H9 (cell line): ENCODE results near the gene FCF1. TPM values are rescaled to one million over a fixed set of nuclear protein-coding genes. Genes with fewer than 3 reads are reported as not detected.

ENCODE experiments used
- DNase-seq: peaks from one replicate; pipeline ENCODE4 v3.0.0-alpha.2; 2017
- H2AFZ ChIP-seq: one replicate; pipeline ENCODE4 v1.6.1; 2013; ENCODE audit warnings: mild to moderate bottlenecking, low read length, control low read depth, moderate library complexity
- H2AK5ac ChIP-seq: 2 replicates; pipeline ENCODE4 v1.6.1; 2013; ENCODE audit warnings: low read length, control low read depth, mixed read lengths; ENCODE audit not compliant: insufficient read length
- H2BK120ac ChIP-seq: one replicate; pipeline ENCODE4 v1.6.1; 2013; ENCODE audit warnings: low read depth, mild to moderate bottlenecking, low read length, control low read depth, inconsistent platforms; ENCODE audit not compliant: poor library complexity, severe bottlenecking
- H2BK12ac ChIP-seq: 2 replicates; pipeline ENCODE4 v1.6.1; 2013; ENCODE audit warnings: low read length, control low read depth, mixed read lengths, low read depth; ENCODE audit not compliant: insufficient read length
- H2BK15ac ChIP-seq: 2 replicates; pipeline ENCODE4 v1.6.1; 2013; ENCODE audit warnings: low read depth, low read length, control low read depth
- H2BK20ac ChIP-seq: one replicate; pipeline ENCODE4 v1.6.1; 2013; ENCODE audit warnings: low read depth, mild to moderate bottlenecking, low read length, control low read depth, inconsistent platforms; ENCODE audit not compliant: poor library complexity, severe bottlenecking
- H2BK5ac ChIP-seq: 2 replicates; pipeline ENCODE4 v1.6.1; 2013; ENCODE audit warnings: low read length, control low read depth, mixed read lengths; ENCODE audit not compliant: insufficient read length
- H3K14ac ChIP-seq: 2 replicates; pipeline ENCODE4 v1.6.1; 2013; ENCODE audit warnings: low read length, control low read depth; ENCODE audit not compliant: insufficient read depth
- H3K18ac ChIP-seq: 2 replicates; pipeline ENCODE4 v1.6.1; 2013; ENCODE audit warnings: low read depth, mild to moderate bottlenecking, mixed read lengths, low read length, control low read depth; ENCODE audit not compliant: insufficient read length
- H3K23ac ChIP-seq: 2 replicates; pipeline ENCODE4 v1.6.1; 2013; ENCODE audit warnings: low read length, control low read depth, mixed read lengths, low read depth; ENCODE audit not compliant: insufficient read length
- H3K23me2 ChIP-seq: 2 replicates; pipeline ENCODE4 v1.6.1; 2013; ENCODE audit warnings: low read depth, mild to moderate bottlenecking, mixed read lengths, low read length, control low read depth; ENCODE audit not compliant: insufficient read length, poor library complexity, severe bottlenecking
- H3K27ac ChIP-seq: 2 replicates; pipeline ENCODE4 v1.5.1; 2013; ENCODE audit warnings: low read length, control low read depth, mixed read lengths, low read depth; ENCODE audit not compliant: insufficient read length
- H3K27me3 ChIP-seq: 2 replicates; pipeline ENCODE4 v1.6.1; 2013; ENCODE audit warnings: low read length, control low read depth, inconsistent platforms; ENCODE audit not compliant: insufficient read depth
- H3K4ac ChIP-seq: 2 replicates; pipeline ENCODE4 v1.6.1; 2013; ENCODE audit warnings: low read depth, mild to moderate bottlenecking, control low read depth, inconsistent platforms, low read length, moderate library complexity
- H3K4me1 ChIP-seq: 2 replicates; pipeline ENCODE4 v1.6.1; 2013; ENCODE audit warnings: low read length, control low read depth, inconsistent platforms; ENCODE audit not compliant: insufficient read depth
- H3K4me2 ChIP-seq: 2 replicates; pipeline ENCODE4 v1.6.1; 2013; ENCODE audit warnings: low read length, control low read depth, mixed read lengths; ENCODE audit not compliant: insufficient read length, insufficient read depth
- H3K56ac ChIP-seq: 2 replicates; pipeline ENCODE4 v1.6.1; 2013; ENCODE audit warnings: low read depth, mild to moderate bottlenecking, mixed read lengths, low read length, control low read depth; ENCODE audit not compliant: insufficient read length
- H3K79me1 ChIP-seq: 2 replicates; pipeline ENCODE4 v1.6.1; 2013; ENCODE audit warnings: low read depth, mild to moderate bottlenecking, moderate library complexity, low read length, control low read depth, inconsistent platforms; ENCODE audit not compliant: insufficient read depth, poor library complexity, severe bottlenecking
- H3K79me2 ChIP-seq: 2 replicates; pipeline ENCODE4 v1.6.1; 2013; ENCODE audit warnings: low read length, control low read depth, inconsistent platforms; ENCODE audit not compliant: insufficient read depth
- H3K9ac ChIP-seq: 2 replicates; pipeline ENCODE4 v1.6.1; 2013; ENCODE audit warnings: low read length, control low read depth, mixed read lengths; ENCODE audit not compliant: insufficient read length; ENCODE audit errors: extremely low read depth
- H3K9me3 ChIP-seq: one replicate; pipeline ENCODE4 v1.6.1; 2013; ENCODE audit warnings: low read depth, low read length, inconsistent platforms; ENCODE audit not compliant: control insufficient read depth
- H3T11ph ChIP-seq: one replicate; pipeline ENCODE4 v1.6.1; 2013; ENCODE audit warnings: mild to moderate bottlenecking, low read length, control low read depth, inconsistent platforms
- H4K20me1 ChIP-seq: one replicate; pipeline ENCODE4 v1.6.1; 2013; ENCODE audit not compliant: control insufficient read depth, insufficient read length, insufficient read depth
- H4K5ac ChIP-seq: 2 replicates; pipeline ENCODE4 v1.6.1; 2013; ENCODE audit warnings: low read depth, mild to moderate bottlenecking, mixed read lengths, low read length, control low read depth; ENCODE audit not compliant: insufficient read length
- H4K8ac ChIP-seq: replicated peaks from 2 replicates; pipeline ENCODE4 v1.6.1; 2013; ENCODE audit warnings: low read length, control low read depth, mixed read lengths, low read depth; ENCODE audit not compliant: insufficient read length
- H4K91ac ChIP-seq: 2 replicates; pipeline ENCODE4 v1.6.1; 2013; ENCODE audit warnings: low read depth, mild to moderate bottlenecking, moderate library complexity, mixed read lengths, low read length, control low read depth; ENCODE audit not compliant: insufficient read length
- H3K27ac Mint-ChIP-seq, 3 experiments: 2 replicates in 2 of 3; 3 replicates in 1 of 3; pipeline ENCODE4 v1.8.0; 2020 to 2021; ENCODE audit warnings: mixed read lengths in 3 of 3, mild to moderate bottlenecking in 1 of 3, moderate library complexity in 1 of 3
- H3K27me3 Mint-ChIP-seq: 2 replicates; pipeline ENCODE4 v1.8.0; 2021; ENCODE audit warnings: low read depth, mild to moderate bottlenecking, moderate library complexity, mixed read lengths
- H3K36me3 Mint-ChIP-seq, 3 experiments: 2 replicates in 2 of 3; 3 replicates in 1 of 3; pipeline ENCODE4 v1.8.0; 2020 to 2021; ENCODE audit warnings: low read depth in 3 of 3, mixed read lengths in 3 of 3; ENCODE audit not compliant: insufficient read depth in 1 of 3
- H3K4me1 Mint-ChIP-seq, 2 experiments: 2 replicates each; pipeline ENCODE4 v1.8.0; 2020; ENCODE audit warnings: mixed read lengths in 2 of 2
- H3K4me3 Mint-ChIP-seq, 2 experiments: 2 replicates in 1 of 2; 3 replicates in 1 of 2; pipeline ENCODE4 v1.8.0; 2020 to 2021; ENCODE audit warnings: mild to moderate bottlenecking in 2 of 2, mixed read lengths in 2 of 2, moderate library complexity in 1 of 2
- H3K9me3 Mint-ChIP-seq, 2 experiments: 2 replicates in 1 of 2; 3 replicates in 1 of 2; pipeline ENCODE4 v1.8.0; 2020; ENCODE audit warnings: mild to moderate bottlenecking in 2 of 2, mixed read lengths in 2 of 2, moderate library complexity in 1 of 2
- WGBS: extraction: QIAGEN DNeasy Blood & Tissue Kit; methylation state at CpG from one replicate; pipeline ENCODE4 v1.1.7; 2013; ENCODE audit warnings: missing lambda C conversion rate, low lambda C conversion rate, mixed read lengths; ENCODE audit not compliant: insufficient read length; ENCODE audit errors: extremely low coverage; 5-methylcytosine and 5-hydroxymethylcytosine counted together
- total RNA-seq: library from RNA; stranded (reverse); gene quantifications from 2 replicates; pipeline ENCODE4 v1.2.1, GENCODE V29; 2021
- TF ChIP-seq, protein P1 (sequence below): fragments of 200-600 bp; sonication (generic); conservative IDR thresholded peaks from 3 replicates; pipeline ENCODE4 v1.8.0; 2021; ENCODE audit warnings: antibody characterized with exemption, mild to moderate bottlenecking

FCF1 gene
- total RNA-seq, 1 experiment from 2014 or later: 87.7 TPM

DNA sequence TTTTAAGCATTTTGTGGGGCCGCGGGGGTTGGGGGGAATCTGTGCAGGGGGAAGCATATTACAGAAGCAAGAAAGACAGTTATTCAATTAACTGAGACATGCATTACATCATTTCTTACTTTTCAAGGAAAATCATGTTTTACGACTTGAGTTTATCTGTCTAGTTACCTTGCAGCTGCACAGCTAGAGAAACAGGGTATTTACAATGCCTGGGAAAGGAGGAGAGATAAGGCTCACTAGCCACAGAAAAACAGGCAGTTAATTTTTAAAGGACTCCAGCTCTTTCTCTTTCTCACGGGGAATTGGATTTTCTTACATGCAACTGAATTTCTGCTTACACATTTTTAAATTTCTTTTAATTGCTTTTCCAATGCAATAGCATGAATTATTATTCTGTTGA, 22.2 kb downstream of the FCF1 start:
- Histone ChIP-seq H4K8ac (no peak overlapping the region), H2AK5ac (no peak overlapping the region), H3K27me3 (no peaks in the 10 kb centered on the region), H3K4me2 (no peak overlapping the region), H4K20me1 (no peaks in the 10 kb centered on the region), H3K23me2 (no peaks in the 10 kb centered on the region), H3K4me1 (no peaks in the 10 kb centered on the region), H4K91ac (no peak overlapping the region), H2BK15ac (no peak overlapping the region), H2BK20ac (no peak overlapping the region), H2BK120ac (no peak overlapping the region), H3K9ac (no peak overlapping the region), H3K4ac (no peak overlapping the region), H3K79me2 (no peaks in the 10 kb centered on the region), H3K14ac (no peak overlapping the region), H2AFZ (no peak overlapping the region), H3T11ph (no peak overlapping the region), H2BK5ac (no peak overlapping the region), H3K56ac (no peak overlapping the region), H3K27ac (no peak overlapping the region), H3K18ac (no peak overlapping the region), H3K79me1 (no peaks in the 10 kb centered on the region), H3K23ac (no peak overlapping the region), H4K5ac (no peak overlapping the region), H2BK12ac (no peak overlapping the region), H3K9me3 (no peaks in the 10 kb centered on the region)
- Mint-ChIP-seq H3K27me3 (no peaks in the 10 kb centered on the region), H3K27ac (no peak overlapping the region), H3K4me1 (no peaks in the 10 kb centered on the region), H3K4me3 (no peak overlapping the region), H3K9me3 (no peaks in the 10 kb centered on the region), H3K36me3 (peaks cover 8 to 47% (median 43%) of the 10 kb centered on the region in 3 experiments; a peak in 6 of 7 replicates)
- DNase-seq: no peak
- no CpG with 5 or more reads among the region's 4 CpGs for WGBS
- TF ChIP-seq, protein P1, sequence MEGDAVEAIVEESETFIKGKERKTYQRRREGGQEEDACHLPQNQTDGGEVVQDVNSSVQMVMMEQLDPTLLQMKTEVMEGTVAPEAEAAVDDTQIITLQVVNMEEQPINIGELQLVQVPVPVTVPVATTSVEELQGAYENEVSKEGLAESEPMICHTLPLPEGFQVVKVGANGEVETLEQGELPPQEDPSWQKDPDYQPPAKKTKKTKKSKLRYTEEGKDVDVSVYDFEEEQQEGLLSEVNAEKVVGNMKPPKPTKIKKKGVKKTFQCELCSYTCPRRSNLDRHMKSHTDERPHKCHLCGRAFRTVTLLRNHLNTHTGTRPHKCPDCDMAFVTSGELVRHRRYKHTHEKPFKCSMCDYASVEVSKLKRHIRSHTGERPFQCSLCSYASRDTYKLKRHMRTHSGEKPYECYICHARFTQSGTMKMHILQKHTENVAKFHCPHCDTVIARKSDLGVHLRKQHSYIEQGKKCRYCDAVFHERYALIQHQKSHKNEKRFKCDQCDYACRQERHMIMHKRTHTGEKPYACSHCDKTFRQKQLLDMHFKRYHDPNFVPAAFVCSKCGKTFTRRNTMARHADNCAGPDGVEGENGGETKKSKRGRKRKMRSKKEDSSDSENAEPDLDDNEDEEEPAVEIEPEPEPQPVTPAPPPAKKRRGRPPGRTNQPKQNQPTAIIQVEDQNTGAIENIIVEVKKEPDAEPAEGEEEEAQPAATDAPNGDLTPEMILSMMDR: no peak
